CD4-positive, alpha-beta T cell treated with Interleukin-15 for 1 hour (primary cell): ENCODE measurements around the gene ARSA.
"Not testable (repeated sequence)": the region's sequence is repeated elsewhere in the genome, so short reads cannot be mapped to it uniquely, and the experiment has no call there.

ENCODE experiments used
- DNase-seq: peaks from one replicate; pipeline ENCODE4 v3.0.0-alpha.2; 2020

ARSA gene

GRCh38 chr22:50627642-50628542 is at the start of gene ARSA:
TSS of gene ARSA (minus strand) at chr22:50628152. CDS start at chr22:50627779, 373 bp downstream.
- peak; percentile 84 for DNase-seq

GRCh38 chr22:50676661-50677492 is 48.9 kb upstream of the ARSA start:
- DNase-seq, result no peak

GRCh38 chr22:50676180-50676636 is 48.3 kb upstream of the ARSA start:
- DNase-seq, result no peak

- DNase-seq, result no peak
These were observed 47.7 kb upstream of the ARSA start for GRCh38 chr22:50675553-50676179.

GRCh38 chr22:50674606-50675552 is 46.9 kb upstream of the ARSA start:
- no peak for DNase-seq

- DNase-seq, result no peak
These were observed 46.2 kb upstream of the ARSA start for GRCh38 chr22:50674130-50674500.

GRCh38 chr22:50673231-50674129 is 45.5 kb upstream of the ARSA start:
- peak; percentile 36 for DNase-seq

GRCh38 chr22:50672471-50673230 is 44.7 kb upstream of the ARSA start, which contains the start of gene SHANK3:
TSS of gene SHANK3 (plus strand) at chr22:50672823.
- no peak for DNase-seq

- DNase-seq, result no peak
These were observed 44.1 kb upstream of the ARSA start for GRCh38 chr22:50672041-50672440.

GRCh38 chr22:50671641-50672040 is 43.7 kb upstream of the ARSA start:
- DNase-seq, result no peak

GRCh38 chr22:50670914-50671538 is 43.1 kb upstream of the ARSA start:
- no peak for DNase-seq

- no peak for DNase-seq
These were observed 42.6 kb upstream of the ARSA start for GRCh38 chr22:50670513-50670912.

- DNase-seq, result no peak
These were observed 37.8 kb upstream of the ARSA start for GRCh38 chr22:50665738-50666137.

GRCh38 chr22:50665212-50665611 is 37.3 kb upstream of the ARSA start:
- DNase-seq, result no peak

GRCh38 chr22:50660306-50660705 is 32.4 kb upstream of the ARSA start:
- no peak for DNase-seq

GRCh38 chr22:50659711-50660110 is 31.8 kb upstream of the ARSA start:
- DNase-seq, result not testable (repeated sequence)

GRCh38 chr22:50657925-50658324 is 30.0 kb upstream of the ARSA start:
- DNase-seq, result no peak

GRCh38 chr22:50656122-50657070 is 28.4 kb upstream of the ARSA start:
- DNase-seq, result no peak
